ENCODE data around the gene ACSM2B. TPM values are rescaled to one million over a fixed set of nuclear protein-coding genes. Genes with fewer than 3 reads are reported as not detected.
"Not testable (repeated sequence)": the region's sequence is repeated elsewhere in the genome, so short reads cannot be mapped to it uniquely, and the experiment has no call there.

Gene ACSM2B
- total RNA-seq, 1 donor from 2014 or later: not detected

- DNase-seq (no peak), ATAC-seq (no peak)
- Histone ChIP-seq H3K27ac (no peak overlapping the region), H3K9me3 (no peaks in the 10 kb centered on the region), H3K27me3 (ENCODE audit: low read depth) (no peaks in the 10 kb centered on the region), H3K4me3 (no peak overlapping the region), H3K36me3 (no peaks in the 10 kb centered on the region), H3K4me1 (no peaks in the 10 kb centered on the region)
- intact Hi-C loops (cut with DNase I): no loop called here
- no peak for TF ChIP-seq CTCF (IDR thresholded peaks at IDR 0.05)
Observed at GRCh38 chr16:20568404-20568803, 7.8 kb downstream of the ACSM2B start.

DNA sequence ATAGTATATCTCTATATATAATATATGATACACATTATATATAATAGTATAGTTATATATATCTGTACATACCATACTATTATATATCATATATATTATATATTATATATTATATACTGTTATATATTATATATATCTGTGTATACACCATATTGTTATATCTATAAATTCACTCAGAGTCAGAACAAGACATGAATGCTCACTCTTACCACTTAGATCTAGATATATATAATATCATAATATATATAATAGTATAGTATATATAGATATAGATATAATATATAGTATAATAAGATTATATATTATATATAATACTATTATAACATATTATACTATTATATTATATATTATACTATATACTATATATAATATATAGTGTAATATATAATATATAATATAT is 9.3 kb downstream of the ACSM2B start:
- intact Hi-C loops (cut with DNase I): no loop called here
- no peak for DNase-seq
- H3K27me3 ChIP-seq (ENCODE audit: low read depth): no peaks in the 10 kb centered on the region
- no peak for TF ChIP-seq CTCF (IDR thresholded peaks at IDR 0.05)
- H3K4me1 ChIP-seq: no peaks in the 10 kb centered on the region
- no peak overlapping the region for H3K4me3 ChIP-seq
- ATAC-seq: no peak
- no peak overlapping the region for H3K27ac ChIP-seq
- no peaks in the 10 kb centered on the region for H3K36me3 ChIP-seq
- H3K9me3 ChIP-seq: no peaks in the 10 kb centered on the region

DNA sequence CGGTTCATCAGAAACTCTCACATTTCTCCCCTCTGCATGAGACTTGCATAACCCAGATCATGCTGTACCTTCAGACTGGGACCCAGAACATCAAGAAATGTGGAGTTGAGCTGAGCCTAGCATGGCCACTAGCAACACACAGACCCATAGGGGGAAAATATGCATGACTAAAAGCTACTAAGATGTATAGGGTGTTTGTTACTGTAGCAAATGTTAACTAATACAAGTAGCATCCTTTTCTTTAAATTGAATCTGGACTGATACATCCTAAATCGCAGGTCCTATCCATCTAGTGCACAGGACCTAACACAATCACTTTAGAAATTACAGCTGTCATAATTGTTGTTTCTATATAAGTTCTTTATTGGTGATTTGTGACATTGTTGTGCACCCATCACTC is 10.8 kb downstream of the ACSM2B start:
- H3K9me3 ChIP-seq; H3K4me1 ChIP-seq; DNase-seq; ATAC-seq; H3K4me3 ChIP-seq; H3K36me3 ChIP-seq; H3K27ac ChIP-seq; H3K27me3 ChIP-seq (ENCODE audit: low read depth); intact Hi-C loops (cut with DNase I): not testable (repeated sequence)

GRCh38 chr16:20564218-20564617 is 11.9 kb downstream of the ACSM2B start:
- H3K4me1 ChIP-seq; H3K4me3 ChIP-seq; intact Hi-C loops (cut with DNase I): not testable (repeated sequence)

DNA sequence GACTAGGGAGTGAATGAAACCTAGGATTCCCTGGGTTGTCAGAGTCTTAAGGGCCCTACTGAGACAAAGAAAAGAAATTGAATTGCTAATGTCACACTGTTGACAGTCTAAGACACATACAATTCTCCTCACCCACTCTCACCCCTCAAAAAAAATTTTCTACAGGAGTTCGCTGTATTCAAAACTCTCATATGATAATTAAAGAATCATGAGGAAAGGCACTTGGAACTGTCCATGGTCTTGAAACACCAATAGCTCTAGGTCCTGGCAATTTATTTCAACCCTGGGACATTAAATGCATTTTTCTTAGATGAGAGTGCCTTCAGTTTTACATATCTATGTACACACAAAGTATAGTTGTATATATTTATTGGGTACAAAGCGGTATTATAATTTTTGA is 20.5 kb downstream of the ACSM2B start:
- H3K9me3 ChIP-seq; intact Hi-C loops (cut with DNase I); H3K36me3 ChIP-seq; H3K27me3 ChIP-seq (ENCODE audit: low read depth); H3K4me3 ChIP-seq; DNase-seq; H3K4me1 ChIP-seq; ATAC-seq; H3K27ac ChIP-seq: not testable (repeated sequence)

More at GRCh38 chr16:20564218-20564617, 11.9 kb downstream of the ACSM2B start:
- not testable (repeated sequence) for ATAC-seq; H3K36me3 ChIP-seq; H3K9me3 ChIP-seq; H3K27ac ChIP-seq; H3K27me3 ChIP-seq (ENCODE audit: low read depth); DNase-seq

DNA sequence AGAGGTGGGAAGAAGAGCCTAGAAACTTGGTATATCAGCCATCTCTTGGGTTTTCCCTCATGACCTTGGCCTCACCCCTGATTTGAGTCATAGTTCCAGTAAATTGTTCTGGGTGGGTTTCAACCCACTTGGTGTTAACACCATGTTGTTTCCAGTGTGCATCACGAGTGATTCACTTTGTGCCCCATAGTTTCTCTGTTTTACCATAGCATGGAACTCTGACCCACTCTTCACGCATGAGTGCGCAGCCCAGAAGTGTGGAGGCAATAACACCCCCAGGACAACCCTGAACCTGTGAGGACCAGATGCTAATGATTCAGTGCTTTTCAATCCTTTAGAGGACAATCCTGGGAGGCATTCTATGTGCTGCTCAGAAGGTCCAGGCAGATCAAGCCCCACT is 21.5 kb downstream of the ACSM2B start:
- ATAC-seq; intact Hi-C loops (cut with DNase I); H3K4me1 ChIP-seq; DNase-seq; H3K4me3 ChIP-seq; H3K36me3 ChIP-seq; H3K27me3 ChIP-seq (ENCODE audit: low read depth); H3K27ac ChIP-seq; H3K9me3 ChIP-seq: not testable (repeated sequence)

DNA sequence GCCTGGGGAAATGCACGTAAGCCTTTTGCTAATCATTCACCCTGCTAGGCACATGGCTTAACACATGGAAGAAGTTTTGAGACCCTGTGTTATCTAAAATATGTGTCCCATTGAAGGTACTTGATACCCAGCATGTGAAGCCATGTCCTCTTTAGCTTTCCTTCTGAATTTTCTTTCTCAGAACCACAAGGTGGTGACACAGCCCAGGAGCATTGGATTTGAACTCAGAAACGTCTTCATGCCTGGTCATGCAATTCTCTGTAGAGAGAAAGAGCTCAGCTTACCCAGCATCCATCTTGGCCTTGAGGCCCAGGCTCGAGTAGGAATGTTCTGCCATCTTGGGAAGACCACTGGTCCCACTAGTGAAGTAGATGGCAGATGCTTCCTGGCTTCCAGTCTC is 22.7 kb downstream of the ACSM2B start:
- H3K4me3 ChIP-seq; H3K27me3 ChIP-seq (ENCODE audit: low read depth); H3K36me3 ChIP-seq; H3K4me1 ChIP-seq; intact Hi-C loops (cut with DNase I); H3K27ac ChIP-seq; H3K9me3 ChIP-seq; ATAC-seq; DNase-seq: not testable (repeated sequence)

GRCh38 chr16:20546951-20547350 is 29.2 kb downstream of the ACSM2B start:
- DNase-seq; H3K27me3 ChIP-seq (ENCODE audit: low read depth); H3K27ac ChIP-seq; ATAC-seq; H3K4me3 ChIP-seq; H3K4me1 ChIP-seq; intact Hi-C loops (cut with DNase I); H3K9me3 ChIP-seq; H3K36me3 ChIP-seq: not testable (repeated sequence)

DNA sequence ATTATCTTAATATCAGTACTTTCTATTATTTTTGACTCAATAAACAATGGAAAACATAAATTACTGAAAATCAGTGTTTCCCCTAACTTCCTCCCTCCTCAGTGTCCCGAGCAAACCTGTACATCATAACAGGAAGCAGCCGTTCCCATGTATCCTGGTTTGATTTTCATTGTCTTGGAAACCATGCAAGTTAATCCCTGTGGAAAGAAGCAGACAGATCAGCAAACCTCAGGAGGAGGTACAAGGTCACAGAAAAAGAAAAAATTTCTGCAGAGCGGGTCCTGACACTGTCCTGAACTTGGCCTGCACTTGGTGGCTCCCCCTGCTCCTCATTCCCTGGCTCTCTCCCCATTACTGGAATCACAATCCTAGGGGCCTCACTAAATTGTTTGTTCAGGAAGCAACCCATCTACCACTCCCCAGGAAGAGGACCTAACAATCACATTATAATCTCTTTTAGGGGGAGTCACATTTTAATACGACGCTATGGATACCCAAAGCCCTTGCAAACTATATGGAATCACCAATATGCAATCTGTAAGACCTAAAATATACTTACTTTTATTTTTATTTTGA is 29.8 kb downstream of the ACSM2B start:
- intact Hi-C loops (cut with DNase I): not testable (repeated sequence)

DNA sequence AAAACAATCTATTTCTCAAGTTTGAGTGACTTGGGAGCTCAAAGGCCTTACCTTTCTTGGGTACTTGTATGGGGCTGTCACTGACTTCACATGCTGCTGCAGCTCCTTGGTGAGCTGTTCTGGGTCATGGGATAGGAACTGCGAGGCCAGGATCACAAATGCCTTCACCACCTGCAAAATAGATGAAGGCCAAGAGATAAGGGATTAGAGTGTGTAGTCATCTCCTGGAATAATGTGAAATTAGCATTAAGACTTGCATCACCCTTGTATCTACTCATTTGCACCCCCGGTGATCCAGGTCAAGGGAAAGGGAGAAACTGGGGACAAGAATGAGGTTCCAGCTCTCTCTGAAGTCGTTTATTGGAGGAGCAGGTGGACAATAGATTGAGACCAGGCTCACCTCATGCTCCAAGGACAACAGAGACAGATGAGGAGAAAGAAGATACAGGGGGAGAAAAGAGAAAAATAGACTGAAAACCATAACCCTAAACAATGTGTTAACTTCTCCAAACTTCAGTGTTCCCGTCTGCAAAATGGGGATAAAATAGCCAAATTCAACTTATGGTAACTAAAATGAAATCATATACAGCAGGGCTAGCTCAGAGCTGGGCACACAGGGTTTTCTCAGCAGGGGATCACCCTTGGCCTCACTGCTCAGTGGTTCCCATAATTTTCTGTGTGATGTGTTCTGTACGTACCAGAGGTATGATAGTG is 35.4 kb downstream of the ACSM2B start:
- H3K27me3 ChIP-seq (ENCODE audit: low read depth); H3K9me3 ChIP-seq; H3K4me1 ChIP-seq; DNase-seq; H3K4me3 ChIP-seq; H3K36me3 ChIP-seq; ATAC-seq; intact Hi-C loops (cut with DNase I); H3K27ac ChIP-seq: not testable (repeated sequence)

More for the DNA sequence above, 29.8 kb downstream of the ACSM2B start:
- H3K36me3 ChIP-seq; DNase-seq; H3K27ac ChIP-seq; H3K27me3 ChIP-seq (ENCODE audit: low read depth); H3K9me3 ChIP-seq; H3K4me3 ChIP-seq; ATAC-seq; H3K4me1 ChIP-seq: not testable (repeated sequence)
